Limb (tissue), 2 donors: Measurements from ENCODE around the gene POLR3E.

ENCODE experiments used
- DNase-seq, 2 donors: peaks; one replicate each; pipeline ENCODE4 v3.0.0-alpha.2; 2016; ENCODE audit errors: extremely low spot score in 2 of 2

The POLR3E gene

DNA sequence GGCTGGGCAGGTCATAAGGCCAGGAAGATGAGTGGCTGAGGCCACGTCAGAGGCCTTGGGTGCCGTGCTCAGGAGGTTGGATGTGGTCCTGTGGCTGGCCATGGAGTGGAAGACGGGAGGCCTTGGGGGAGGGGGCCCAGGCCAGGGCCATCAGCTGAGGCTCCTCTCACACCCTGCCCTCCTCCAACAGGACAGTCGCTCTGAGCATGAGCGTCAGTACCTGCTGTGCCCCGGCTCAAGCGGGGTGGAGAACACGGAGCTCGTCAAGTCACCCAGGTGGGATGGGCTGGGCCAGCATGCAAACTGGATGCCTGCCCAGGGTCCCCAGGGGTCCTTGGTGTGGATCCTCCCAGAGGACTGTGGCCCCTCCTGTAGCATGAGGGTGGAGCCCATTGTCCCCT is 19.2 kb downstream of the POLR3E start:
- DNase-seq, result no peak

DNA sequence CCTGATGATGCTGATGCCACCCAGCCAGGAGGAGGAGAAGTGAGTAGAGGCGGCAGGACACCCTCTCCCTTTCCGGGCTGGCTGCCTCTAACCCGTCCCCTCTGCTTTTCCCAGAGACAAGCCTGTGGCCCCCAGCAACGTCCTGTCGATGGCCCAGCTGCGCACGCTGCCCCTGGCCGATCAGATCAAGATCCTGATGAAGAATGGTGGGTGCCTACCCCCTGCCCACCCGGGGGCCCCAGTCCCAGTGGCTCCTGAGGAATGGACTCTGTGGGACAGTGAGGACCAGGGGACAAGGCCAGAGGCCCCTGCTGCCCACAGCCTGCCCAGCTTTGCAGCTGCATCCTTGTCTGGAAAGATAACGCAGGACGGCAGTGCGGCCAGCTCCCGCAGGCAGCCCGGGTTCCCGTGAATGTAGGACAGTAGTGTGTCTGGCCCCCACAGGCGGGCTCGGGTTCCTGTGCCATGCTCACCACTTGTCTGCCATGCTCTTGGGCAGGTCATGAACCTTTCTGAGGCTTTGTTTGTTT is 19.9 kb downstream of the POLR3E start:
- DNase-seq, result no peak

DNA sequence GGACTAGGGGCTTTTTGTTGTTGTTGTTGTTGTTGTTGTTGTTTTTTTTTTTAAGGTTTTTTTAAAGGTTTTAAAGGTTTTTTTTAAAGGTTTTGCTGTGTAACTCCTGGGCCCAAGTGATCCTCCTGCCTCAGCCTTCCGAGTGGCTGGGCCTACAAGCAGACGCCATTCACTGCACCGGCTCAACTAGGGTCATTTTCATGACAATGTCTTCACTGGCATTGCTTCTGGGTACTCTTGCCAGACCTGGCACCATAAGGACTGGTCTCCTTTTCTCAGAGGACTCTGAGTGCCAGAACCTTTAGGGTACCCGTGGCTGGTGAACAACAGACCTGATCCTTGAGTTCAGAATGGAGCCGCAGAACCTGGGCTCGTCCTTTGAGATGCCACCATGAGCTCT is 20.4 kb downstream of the POLR3E start:
- no peak for DNase-seq

DNA sequence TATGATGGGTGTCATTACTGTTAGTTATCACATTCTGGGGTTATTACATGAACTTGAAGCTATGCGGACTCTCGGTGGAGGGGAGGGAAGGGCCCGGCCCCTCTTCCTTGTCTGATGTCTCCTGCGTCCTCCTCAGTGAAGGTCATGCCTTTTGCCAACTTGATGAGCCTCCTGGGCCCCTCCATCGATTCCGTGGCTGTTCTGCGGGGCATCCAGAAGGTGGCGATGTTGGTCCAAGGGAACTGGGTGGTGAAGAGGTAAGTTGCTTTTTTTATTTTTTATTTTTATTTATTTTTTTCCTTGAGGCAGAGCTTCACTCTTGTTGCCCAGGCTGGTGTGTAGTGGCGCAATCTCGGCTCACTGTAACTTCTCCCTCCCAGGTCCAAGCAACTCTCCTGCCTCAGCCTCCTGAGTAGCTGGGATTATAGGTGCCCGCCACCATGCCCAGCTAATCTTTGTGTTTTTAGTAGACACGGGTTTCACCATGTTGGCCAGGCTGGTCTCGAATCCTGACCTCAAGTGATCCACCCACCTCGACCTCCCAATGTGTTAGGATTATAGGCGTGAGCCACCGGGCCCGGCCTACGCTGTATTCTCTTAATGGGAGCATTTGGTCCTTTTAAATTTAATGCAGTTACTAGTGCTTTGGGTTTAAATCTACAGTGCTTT is 21.6 kb downstream of the POLR3E start:
- no peak for DNase-seq

DNA sequence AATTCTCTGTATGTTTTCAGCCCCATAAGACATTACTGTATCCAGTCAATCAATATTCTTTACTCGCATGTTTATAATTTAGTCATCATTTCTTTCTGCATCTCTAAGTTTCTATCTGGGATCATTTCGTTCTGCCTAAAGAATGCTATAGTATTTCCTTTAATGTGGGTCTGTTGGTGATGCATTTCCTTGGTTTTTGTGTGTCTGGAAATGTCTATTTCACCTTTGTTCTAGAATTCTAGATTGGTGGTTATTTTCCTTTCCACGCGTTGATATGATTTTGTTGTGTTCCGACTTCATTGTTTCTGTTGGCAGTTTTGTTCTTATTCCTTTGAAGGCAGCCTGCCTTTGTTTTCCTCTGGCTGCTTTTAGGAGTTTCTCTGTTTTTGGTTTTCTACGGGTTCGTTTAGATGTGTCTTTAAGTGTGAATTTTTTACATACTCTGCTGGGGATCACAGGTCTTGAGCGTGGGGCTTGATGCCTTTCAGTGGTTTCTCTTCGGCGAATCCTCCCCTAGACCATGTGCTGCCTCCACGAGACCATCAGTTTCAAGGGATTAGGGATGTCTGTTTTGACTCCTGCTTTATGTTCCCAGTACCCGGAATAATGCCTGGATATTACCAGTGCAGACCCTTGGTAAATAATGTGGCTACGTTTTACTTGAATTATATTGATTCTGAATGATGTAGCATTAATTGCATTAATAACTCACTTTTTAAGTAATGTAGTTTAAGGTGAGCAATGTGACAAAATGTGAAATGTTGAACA is 23.5 kb downstream of the POLR3E start:
- peak in 1 of 2 donors; percentile 1 for DNase-seq

DNA sequence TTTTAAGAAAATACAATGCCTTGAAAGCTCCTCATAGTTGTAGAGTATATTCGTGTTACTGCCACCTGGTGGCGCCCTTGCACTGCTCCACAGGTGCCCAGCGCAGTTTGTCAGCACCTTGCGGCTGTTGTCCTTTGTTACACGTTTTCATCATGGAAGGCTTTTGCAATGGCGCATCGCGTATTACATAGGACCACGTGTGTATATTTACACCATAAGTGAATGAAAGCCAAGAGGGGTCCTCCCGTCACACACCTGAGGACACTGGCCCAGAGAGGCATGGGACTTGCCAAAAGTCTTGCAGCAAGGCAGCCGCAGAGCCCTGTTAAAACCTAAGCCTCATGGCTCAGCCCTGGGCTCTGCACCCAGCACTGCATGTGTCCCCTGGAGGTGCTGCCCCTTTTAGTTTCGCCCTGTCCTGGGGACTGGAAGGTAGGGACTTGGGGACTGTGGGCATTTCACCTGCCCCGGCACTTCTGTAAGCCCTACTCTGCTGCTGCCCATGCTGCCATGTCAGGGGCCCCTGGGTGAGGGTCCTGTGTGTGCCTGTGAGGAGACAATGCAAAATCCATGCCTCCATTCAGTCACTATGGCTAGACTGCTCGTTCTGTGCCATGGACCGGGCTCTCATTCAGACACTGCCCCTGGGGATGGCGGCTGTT is 24.3 kb downstream of the POLR3E start:
- peak; percentile 61 to 72 for DNase-seq

DNA sequence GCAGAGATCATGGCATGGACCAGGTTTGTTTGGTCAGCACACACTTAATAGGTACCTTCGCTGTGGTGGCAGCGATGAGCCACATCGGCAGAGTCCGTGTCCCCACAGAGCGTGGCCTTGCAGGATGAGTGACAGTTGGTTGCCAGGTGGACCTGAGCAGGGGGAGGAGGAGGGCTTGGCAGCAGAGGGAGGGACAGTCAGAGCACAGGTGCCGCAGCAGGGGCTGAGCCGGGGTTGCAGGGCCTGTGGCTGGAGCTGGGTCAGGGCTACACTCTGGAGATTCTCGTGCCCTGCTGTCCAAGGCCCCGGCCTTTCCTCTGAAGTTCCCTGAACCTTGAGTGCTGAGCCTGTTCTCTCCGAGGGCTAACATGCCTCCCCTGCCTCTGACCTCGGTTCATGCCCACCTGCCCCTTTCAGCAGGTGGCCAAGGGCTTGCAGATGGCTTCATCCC is 24.8 kb downstream of the POLR3E start:
- no peak for DNase-seq

DNA sequence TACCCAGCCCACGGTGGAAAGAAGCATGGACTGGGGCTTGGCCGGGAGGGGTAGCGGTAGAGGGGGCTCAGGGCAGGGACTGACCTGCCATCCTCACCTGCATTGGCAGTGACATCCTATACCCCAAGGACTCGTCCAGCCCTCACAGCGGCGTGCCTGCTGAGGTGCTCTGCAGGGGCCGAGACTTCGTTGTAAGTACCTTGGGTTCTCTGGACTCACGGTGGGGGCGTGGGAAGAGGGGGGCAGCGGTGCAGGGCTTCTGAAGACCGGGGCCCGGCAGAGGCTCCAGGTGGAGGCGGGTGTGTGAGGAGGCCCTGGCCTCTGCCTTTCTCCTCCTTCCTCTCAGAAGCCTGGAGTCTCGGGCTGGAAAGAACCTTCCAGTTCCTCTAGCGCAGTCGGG is 25.5 kb downstream of the POLR3E start:
- DNase-seq, result no peak

DNA sequence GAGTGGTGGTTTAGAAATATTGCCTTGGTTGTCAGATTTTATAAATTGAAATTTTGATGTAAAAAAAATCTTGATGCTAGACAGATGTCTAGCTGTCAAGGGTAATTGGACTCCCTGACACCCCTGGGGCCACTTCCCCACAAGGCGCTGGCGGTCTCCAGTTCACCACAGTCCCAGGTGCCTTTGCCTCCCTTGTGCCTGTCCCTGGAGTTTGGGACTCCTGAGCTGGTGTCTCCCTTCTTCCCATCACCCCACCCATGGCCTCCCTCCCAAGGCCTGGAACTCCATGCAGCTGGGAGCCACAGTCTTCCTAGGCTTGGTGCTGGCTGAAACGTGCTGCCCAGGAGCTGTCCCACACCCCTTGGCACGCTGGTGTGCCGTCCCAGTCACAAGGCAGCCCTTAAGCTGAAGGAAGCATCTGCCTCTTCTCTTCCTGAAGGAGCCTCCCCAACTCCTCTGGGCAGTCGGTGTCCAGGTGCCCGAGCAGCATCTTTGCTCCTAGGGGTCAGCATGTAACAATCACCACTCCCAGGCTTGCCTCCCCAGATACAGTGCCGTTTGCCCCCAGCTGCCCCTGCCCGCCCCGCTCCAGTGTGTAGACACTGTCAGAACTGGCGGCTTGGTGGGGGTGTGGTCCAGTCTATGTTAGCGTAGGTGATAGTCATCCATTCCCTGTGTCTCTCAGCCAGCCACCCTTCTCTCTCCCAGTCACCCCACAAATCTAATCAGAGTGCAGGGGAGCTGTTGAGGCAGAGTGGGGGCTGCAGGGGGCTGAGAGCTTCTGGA is 26.2 kb downstream of the POLR3E start:
- DNase-seq, result no peak

DNA sequence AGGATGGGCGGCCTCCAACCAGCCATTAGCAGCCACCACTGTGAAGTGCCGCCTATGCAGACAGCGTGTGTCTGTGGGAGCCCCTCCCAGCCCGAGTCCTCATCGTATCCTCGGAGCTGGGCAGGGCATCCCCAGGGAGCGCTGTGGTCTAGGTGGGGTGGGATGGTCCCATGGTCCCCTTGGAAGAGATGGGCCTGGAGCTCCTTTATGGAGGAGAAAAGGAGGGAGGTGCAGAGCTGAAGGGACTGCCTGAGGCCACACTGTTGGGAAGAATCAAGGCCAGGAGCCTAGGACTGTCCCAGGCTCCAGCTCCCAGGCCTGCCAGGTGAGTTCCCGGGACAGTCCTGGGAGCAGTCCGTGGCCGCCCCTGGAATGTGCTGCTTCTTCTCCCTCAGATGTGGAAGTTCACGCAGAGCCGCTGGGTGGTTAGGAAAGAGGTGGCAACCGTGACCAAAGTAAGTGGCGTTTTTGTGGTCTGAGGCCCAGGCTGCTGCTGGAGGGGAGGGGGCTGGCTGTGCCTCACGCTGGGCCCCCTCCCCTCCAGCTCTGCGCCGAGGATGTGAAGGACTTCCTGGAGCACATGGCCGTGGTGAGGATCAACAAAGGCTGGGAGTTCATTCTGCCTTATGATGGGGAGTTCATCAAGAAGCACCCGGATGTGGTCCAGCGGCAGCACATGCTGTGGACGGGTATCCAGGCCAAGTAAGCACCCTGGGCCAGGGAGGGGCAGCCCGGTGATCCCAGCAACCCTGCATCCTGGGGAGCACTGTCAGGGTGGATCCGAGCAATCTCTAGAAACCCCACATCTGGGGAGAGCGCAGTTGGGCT is 27.0 kb downstream of the POLR3E start:
- no peak for DNase-seq

DNA sequence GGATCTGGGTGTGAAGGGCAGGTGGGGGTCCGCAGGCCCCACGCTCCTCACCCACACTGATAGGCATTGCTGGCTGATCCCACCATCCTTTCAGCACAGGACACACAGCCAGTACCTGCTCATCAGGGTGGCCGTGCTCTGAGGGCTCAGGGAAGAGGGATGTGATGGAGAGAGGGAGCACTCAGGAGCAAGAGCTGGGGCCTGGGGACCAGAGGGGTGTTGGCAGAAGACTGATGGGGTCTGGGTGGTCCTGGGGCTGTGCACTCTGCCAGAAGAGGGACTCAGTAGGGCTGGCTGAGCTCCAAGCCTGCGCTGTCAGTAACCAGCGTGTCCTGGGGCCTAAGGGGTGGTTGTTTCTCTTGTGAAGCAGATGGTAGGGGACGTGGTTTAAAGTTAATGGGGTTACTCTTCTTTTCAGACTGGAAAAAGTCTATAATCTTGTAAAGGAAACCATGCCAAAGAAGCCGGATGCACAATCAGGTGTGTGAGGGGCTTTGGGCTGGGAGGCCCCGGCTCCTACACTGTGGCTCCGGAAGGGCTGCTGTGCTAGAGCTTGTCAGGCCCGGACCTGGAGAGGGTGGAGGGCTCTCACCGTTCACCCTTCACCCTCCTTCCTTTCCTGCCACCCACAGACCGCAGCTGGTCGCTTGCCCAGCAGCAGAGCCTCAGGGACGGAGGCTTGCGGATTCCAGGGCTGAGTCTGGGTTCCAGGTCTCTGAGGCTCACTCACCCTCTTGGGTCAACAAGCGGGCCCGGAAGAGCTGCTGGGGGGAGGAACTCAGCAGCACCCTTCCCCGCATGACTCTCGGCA is 27.8 kb downstream of the POLR3E start:
- no peak for DNase-seq

DNA sequence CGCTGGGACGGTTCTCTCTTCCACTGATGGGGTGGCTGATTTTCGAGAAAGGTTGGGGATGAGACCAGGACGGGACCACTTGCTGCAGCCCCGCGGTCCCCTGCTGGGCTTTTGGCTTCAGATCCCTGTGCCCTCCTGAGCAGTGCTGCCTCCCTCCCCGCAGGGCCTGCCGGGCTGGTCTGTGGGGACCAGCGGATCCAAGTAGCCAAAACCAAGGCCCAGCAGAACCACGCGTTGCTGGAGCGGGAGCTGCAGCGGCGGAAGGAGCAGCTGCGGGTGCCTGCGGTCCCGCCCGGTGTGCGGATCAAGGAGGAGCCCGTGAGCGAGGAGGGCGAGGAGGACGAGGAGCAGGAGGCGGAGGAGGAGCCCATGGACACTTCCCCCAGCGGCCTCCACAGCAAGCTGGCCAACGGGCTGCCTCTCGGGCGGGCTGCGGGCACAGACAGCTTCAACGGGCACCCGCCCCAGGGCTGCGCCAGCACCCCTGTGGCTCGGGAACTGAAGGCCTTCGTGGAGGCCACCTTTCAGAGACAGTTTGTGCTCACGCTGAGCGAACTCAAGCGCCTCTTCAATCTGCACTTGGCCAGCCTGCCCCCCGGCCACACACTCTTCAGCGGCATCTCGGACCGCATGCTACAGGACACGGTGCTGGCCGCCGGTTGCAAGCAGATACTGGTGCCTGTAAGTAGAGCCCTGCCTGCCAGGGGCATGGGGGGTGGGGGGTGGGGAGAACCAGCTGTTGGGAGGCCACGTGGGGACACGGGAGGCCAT is 28.6 kb downstream of the POLR3E start:
- DNase-seq, result no peak

DNA sequence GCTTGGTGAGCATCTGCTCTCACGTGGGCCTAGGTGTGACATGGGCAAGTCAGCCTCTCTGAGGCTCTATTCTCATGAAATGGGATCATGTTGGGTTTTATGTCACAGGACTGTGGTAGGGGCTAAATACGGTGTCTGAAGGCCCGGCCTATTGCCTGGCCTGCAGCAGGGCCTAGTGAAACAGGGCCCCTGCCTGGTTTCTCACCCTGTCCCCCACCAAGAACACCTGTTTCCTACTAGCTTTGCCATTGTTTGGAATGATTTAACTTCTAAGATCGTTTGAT is 29.1 kb downstream of the POLR3E start:
- DNase-seq, result no peak

DNA sequence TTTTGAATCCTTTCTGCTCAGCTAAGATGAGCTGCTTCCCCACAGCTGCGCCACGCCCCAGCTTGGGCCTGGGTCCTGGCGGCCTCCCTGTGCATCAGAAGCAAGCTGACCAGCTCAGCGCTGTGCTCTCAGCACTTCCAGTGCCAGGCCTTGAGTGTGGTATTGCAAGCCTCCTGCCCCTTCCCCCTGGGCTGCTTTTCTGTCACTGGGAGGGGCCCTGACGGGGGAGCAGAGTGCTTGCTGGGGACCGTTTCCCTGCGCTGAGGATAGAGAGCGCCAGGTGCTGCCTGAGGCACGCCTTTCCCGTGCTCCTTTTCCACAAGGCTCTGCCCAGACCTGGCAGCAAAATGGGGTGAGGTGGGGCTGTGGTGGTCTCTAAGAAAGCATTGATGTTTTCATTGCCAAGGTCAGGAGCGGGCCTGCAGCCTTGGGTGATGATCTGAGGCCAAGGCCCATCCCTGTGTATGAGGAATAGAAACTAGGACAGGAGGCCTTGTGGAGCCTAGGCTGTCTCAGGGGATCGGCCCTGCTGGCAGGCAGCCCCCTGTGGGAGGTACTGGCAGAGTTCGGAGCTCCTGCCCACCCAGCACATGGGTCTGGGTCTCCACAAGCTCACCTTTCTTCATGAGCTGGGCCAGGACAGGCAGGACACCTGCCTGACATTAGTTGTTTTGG is 29.7 kb downstream of the POLR3E start:
- DNase-seq, result no peak

DNA sequence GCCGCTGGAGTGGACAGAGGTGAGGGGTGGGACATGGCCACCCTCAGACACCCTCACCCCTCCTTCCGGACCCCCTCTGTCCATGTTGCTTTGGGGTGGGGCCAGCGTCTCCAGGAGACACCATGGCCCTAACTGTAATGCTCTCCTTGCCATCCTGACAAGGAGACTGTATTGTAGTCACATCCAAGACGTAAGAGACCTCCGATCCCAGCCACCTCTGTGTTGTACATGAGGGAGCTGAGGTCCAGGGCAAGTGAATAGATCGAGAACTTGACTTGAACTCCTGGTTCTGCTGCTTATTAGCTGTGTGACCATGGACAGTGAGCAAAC is 30.2 kb downstream of the POLR3E start:
- DNase-seq, result no peak

DNA sequence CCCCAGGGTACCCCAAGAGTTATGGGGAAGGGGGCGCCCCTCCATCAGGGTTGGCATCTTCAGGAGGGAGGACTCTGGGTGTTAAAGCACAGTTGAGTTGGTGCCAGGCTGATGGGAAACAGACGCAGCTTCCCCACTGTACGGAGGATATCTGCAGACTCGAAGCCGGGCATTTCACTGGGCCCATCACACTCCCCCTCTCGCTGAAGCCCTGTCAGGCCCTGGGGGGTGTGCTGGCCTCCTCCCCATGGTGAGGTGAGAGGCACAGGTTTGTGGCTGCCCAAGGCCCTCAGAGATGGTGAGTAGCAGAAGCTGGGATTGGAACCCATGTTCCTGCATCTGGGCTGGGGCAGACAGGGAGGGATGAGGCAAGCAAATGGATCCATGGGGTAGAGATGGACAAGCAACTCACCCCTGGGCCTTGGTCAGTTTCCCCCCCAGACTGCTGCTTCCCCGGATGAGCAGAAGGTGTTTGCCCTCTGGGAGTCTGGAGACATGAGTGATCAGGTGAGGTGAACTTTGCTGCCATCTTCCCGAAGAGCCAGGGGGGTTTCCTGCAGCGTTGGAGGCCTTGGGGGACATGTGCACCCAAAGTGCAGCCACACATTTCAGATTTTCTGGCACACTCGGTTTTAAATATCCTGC is 31.0 kb downstream of the POLR3E start:
- DNase-seq, result no peak

DNA sequence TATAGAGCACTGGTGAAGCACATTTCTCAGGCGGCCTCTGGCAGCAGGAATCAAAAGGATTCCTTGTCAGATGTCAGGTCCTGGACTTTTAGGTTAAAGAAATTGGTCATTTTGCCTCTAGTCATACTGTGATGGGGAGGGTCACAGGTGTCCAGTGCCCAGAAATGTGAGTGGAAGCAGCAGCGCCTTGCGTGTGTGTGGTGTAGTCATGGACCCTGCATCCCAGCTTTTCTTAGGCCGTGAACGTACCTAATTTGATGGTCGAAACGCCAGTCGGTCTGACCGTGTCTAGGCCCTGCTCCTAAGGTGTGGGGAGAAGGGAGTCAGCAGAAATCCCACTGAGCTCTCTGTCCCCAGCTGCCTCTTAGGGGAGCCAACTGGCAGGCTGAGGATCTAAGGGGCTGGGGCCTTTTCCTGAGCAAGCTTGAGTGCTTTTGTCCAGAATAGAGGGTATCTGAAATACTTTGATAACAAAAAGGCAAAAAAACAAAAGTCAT is 32.0 kb downstream of the POLR3E start:
- no peak for DNase-seq

DNA sequence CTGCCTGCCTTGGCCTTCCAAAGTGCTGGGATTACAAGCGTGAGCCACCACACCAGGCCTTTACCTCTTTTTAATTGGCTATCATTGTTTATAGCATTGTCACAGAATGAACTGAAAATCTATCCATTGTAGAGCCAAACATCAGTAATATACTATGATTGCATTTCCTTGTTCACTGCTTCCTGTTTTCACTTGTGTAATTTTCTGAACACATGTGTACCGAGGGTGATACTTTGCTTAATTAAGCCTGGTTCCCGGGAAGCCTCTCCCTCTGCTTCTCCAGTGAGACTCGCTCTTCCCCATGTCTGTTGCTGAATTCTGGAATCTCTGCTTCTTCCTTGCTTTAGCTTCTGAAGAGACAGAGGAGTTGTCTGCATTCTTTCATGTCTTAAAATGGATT is 33.1 kb downstream of the POLR3E start:
- no peak for DNase-seq
